ENCODE data around the gene RAMAC.
"Not testable (repeated sequence)": the region's sequence is repeated elsewhere in the genome, so short reads cannot be mapped to it uniquely, and the experiment has no call there.

RAMAC gene

DNA sequence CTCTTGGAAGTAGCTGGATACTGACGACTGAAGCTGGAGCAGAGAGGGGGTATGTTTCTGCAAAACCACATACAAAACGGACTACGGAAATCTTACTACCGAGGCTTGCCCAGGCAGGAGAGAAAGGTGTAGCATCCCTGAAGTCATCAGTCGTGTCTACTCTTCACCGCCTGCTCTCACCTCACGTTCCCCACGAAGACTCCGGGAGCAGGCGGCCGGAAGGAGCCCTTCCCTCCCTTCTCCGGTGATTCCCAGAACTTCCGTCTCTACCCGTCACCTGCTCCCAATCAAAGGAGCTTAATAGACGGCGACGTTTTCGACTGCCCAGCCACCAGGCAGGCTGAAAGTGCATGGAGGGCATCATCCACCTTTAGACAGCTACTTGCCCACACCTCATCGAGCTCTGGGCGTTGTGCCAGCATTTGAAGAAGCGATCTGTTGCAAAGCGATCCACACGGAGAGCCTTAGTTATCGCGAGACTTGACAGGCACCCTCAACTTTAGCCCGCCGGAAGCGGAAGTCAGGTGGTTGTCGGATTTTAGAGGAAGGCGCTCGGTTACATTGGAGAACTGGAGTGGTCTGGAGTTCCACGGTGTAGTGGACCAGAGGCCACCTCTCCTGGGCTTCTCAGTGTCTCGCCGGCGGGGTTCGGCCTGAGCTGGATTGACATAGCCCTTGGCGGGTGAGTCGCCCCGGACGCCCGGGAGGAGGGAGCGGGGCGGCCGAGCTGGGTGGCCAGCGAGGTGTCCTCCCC is at the start of gene RAMAC:
TSS of gene RAMAC (plus strand) at position 523 of the 754 bp plus-strand sequence. CDS start 2,809 bp downstream, outside the sequence.
- DNase-seq: peak; percentile 96

DNA sequence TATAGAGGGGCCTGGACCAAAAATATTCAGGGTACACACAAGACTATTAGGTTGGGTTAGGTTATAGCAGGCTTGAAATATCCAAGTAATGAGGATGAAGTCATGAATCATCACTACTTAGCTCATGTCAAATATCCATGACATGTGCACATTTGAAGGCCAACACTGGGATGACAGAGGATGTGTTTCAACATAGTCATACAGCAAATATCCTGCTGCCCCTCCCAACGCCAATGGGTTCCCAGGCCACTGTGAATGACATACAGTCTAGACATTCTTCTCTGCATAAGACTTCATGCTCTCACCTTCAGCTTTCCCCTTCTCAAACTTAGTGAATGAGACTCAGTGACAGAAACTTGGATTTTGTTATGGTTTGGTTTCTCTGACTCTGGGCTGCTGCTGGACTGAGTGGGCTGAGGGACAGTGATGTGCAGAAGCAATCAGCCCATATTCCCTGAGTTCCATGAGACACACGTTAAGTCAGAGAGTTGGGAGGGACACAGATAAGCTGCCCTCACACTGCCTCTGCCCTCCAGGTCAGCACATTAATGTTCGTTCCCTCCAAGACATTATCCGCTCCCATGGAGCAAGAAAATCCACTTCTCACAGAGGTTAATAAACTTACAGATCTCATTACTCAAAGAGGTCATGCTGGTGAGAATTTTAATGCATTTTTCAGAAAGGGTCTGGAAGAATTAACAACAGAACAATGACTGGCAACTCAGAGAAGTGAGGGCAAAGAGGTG is 48.9 kb upstream of the RAMAC start:
- DNase-seq: no peak

DNA sequence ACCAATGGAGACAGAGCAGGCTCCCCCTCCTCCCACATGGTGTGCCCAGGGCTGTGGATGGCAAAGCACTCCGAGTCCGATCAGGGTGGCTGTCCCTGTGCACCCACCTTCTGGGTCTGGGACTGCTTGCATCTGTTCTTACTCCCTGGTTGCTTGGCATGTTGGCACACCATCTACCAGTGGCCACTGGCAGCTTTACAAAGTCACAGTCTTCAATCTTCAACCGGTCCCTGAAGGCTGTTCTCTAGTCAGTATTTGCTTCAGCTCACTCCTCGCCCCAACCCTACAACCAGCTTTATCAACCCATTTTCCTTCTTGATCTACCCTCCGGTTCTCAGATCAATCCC is 48.3 kb upstream of the RAMAC start:
- DNase-seq: no peak

DNA sequence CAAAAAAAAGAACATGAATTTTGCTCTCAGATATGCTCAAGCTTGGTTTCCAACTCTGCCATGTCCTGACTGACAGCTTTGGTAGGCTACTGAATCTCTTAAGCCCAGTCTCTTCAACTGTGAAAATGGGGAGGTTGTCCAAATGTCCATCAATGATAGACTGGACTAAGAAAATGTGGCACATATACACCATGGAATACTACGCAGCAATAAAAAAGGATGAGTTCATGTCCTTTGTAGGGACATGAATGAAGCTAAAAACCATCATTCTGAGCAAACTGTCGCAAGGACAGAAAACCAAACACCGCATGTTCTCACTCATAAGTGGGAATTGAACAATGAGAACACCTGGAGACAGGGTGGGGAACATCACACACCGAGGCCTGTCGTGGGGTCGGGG is 46.3 kb upstream of the RAMAC start:
- DNase-seq: not testable (repeated sequence)

DNA sequence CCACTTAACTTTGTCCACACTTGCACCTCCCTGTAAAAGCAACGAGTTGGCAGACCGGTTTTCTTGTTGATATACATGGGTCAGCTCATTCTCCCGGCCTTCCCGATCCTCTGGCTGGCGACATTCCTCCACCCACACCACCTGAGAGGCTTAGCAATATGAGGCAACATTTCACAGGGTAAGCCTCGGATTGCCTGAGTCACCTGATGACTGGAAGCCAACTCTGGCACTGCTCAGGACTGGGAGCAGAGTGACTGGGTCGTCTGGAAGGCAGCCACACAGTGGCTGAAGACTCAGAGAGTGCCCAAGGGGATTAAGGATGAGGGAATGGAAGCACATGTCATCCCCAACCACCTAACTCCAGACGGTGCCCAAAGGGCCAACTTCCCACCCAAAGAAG is 43.3 kb upstream of the RAMAC start:
- DNase-seq: no peak

DNA sequence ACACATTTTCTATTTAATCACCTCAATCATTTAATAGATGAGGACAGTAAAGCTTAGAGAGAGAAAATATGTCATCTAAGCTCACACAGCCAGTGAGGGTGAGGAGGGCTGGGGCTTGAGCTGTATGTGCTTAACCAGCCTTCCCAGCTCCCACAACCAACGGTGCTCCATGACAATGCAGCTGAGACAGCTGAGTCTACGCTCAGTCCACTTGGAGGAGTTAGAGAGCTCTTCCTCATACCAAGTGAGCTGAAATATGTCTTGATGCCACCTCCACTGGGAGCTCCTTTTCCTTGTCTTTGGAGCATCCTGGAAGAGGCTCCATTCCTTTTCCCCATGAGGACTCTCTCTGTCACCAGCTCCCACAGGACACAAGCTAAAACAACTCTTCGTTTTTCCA is 42.8 kb upstream of the RAMAC start:
- DNase-seq: peak; percentile 33

DNA sequence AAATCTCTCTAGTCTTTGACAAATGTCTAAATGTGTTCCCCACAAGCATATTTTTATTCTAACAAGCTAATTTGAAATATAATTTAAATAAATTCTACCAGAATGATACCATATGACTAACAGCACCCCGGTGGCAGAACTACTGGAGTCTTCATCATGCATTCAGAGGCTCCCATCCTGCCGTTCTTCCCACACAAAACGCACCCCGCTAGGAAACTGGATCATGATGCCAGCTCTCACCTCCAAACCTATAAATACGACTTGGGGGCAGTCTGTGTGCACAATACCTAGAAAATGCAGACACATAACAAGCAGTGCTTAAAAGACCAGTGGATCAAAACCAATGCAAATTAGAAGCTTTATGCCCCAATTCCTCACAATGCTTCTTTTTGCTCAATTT is 42.0 kb upstream of the RAMAC start:
- no peak for DNase-seq

DNA sequence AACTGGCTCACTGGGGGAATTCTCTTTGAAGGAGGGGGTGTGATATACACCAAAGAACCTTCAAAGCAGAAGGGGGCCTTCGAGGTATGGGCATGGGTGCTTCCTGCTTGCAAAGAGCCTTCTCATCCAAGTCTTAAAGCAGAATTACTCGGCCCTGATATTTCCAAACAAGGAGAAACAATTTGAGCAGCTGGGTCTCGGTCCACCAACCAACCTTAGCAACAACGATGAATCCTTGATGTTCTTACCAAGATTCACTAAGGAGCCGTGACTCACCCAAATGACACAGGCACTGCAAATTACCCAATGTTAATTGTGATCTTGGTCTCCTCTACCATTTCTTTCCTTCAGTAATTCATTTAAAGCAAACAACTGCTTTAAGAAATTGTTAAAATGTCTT is 41.2 kb upstream of the RAMAC start:
- DNase-seq: no peak

DNA sequence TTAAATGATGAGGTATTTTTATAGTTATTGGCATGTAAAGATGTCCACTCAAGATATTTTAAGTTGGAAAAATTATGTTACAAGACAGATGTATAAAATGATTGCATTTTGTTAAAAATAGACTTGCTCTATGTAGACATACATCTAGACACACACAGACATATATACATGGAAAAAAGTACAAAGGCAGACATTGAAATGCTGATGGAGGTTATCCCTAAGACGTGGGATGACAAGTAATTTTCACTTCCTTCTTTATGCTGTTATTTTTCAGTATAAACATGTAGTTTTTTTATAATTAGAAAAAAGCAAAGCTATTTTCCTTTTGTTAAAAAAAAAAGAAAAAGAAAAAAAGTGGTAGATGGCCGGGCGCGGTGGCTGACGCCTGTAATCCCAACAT is 40.7 kb upstream of the RAMAC start:
- no peak for DNase-seq

DNA sequence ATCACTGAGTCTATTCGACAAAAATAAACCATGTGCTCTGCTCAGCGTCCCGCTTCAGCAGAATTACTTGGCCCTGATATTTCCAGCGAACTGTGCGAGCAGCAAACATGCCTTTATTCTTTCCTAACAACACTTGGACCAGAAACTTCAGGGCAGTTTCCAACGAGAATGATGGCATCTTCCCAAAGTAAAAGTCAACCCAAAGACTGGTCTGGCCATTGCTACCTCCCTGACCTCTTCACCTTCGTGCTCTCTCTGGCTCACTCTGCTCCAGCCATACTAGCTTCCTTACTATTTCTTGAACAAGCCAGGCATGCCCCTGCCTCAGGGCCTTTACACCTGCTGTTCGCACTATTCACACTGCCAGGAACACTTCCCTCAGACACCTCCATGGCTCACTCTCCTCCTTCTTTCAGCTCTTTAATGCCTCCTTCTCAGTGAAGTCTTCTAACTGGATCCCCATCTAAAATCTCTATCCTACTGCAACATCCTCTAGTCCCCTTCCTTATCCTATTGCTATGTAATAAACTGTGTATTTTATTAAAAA is 39.8 kb upstream of the RAMAC start:
- DNase-seq: no peak

DNA sequence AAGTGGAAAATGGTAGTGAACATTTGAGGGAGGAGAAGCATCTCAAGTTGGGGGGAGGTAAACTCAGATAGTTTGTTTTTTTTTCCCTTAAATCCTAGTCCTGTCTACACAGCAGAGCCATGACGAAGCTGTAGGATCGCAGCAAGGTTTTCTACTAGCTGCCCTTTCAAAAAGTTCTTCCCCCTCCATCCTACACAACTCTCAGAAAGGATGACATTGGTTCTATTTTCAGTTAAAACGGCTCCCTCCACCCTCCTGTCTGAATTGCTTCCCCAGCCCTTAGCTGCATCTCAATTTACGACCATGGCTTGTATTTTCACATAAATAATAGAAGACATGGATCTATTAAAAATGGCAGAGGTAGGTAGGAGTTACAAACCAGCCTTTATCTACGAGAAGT is 35.7 kb upstream of the RAMAC start:
- no peak for DNase-seq

DNA sequence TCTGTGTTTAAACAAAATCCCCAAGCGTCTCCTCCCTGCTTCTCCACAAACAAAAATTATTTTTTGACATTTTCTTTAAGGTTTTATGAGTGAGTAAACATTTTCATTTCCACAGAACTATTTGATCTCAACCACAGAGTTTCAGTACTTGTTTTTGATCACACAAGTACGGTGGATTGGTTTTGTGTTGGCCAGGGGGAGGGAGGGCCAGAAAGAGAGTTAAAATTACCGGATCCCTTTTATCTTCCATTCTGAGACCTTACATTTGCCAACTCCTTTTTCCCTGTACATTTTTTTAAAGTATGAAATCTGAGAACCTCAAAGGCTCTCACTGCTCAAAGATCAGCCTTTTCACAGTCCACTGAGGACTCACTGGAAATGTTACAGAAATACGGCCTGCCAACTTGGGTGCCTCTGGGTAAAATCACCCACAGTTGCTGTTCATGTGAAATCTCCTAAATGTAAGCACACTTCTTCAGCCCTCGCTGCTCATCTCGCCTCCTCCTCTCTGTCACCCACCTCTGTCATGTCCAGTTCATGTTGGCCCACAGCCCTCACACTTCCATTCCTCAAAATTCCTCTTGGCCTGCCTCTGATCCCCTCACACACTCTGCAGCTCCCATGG is 35.2 kb upstream of the RAMAC start:
- no peak for DNase-seq

DNA sequence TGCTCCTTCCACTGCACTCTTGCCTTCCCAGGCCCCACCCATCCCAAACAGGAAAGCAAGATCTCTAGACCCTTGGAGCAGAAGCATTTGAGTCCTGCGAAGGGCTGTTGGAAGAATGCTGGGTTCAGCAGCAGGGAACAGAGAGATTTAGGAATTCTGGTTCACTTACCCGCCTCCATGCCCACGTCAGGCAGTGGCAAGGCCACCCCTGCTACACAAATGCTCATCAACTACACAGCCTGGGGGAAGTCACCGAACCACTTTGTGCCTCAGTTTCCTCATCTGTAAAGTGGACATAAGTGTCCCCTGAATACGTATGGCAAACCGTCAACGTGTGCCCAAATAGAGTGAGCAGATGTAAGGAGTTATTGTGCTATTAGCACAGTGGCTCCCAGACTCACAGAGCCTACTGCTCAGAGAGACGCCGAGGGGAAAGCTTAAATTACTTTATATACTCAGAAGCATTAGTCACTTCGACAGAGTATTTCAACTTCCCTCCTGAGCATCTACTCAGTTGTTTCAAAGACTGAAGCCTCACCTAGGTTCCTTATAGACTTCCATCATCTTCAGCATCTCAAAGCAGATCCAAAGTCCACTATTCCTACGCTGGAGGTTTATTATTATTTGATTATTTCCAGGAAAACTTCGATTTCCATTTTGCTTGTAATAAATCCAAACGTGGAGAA is 34.4 kb upstream of the RAMAC start:
- no peak for DNase-seq

DNA sequence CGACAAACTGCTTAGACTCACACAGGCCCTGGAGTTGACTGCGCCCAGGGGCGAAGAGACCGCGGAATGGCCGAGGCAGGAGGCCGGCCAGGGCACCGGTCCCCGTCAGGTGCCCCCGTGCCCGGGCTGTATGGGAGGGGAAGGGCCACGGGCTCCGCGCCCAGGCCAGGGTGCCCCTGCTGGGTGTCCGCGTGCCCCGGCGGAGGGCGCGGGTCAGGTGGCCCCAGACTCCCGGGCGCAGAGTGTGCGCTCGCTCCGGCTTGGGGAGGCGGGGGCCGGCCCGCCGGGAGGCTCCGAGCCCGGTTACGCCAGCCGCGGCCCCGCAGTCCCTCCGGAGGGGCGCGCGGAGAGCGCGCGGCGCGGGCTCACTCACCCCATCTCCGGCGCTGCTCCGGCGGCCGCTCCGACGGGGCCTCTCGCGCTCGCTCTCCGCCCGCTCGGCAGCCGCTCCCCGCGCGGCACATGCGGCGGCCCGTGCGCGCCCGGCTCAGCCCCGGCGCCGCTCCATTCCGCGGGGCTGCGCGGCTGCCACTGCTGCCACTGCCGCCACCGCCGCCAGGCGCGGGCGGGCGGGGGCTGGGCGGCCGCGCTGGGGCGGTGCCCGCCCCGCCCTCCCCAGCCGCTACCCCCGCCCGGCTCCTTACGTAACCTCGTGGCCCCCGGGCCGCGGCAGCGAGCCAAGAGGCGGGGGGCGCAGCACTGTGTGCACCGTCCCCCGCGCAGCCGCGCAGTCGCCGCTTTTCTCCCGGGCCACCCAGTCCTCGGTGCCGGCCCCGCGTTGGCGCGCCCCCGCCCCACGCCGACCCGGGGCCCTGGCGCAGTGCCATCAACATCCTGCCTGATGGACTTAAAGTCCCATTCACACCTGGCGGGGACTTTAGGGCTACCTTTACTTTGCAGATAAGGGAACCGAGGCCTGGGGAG is 33.6 kb upstream of the RAMAC start, which contains the start of gene HOMER2:
TSS of gene HOMER2 (minus strand) at position 563 of the 924 bp plus-strand sequence. CDS start at position 378, 185 bp downstream.
- DNase-seq: no peak

DNA sequence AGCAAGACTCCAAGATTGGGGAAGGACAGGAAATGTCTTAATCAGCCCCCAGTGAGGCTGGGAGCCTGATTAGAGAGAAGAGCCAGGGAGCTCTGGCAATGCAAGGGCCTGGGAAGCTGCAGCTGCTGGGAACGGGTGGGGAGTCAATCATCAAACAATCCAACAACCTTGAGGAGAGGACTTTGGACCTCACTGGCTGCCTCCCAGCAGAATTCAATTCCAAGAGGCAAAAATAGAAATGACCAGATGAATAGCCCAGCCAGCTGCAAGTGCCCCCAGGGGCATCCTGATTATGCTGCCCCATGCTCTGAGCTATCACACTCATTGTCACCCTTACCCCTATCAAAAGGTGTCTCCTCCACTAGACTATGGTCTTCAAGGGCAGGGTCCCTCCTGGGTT is 27.4 kb upstream of the RAMAC start:
- no peak for DNase-seq

DNA sequence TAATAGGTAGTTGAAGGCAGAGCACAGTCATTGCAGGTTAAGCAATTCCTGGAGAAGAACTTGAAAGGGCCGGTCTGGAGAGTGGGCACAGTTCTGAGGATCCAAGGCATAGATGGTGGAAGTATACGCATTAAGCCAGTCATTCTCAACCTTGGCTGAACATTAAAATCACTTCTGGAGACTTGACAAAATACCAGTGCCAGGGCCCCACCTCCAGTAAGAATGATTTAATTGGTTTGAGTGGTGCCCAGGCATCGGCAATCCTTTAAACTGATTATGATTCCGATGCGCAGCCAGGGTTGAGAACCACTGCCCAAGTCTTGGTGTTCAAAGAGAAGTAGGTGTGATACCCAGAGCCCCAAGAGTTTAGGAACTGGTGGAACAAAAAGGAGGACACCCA is 26.6 kb upstream of the RAMAC start:
- DNase-seq: no peak

DNA sequence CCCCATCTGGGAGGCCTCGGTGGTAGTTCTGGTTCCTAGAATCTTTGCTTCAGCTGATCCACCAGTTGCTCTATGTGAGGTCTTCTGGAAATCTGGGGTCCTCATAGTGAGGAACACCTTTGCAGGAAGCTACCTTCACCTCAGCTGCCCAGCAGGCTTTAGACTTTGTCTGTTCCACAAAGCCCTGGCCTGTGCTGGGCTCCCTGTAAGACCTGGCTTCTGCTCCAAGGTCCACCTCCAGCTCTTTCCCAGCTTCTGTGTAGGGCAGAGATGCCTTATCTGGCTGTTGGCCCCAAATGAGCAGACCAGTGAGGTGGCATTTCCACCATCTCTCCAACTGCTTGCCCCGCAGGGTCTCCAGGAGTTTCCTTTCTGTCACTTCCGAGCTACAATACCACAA is 25.2 kb upstream of the RAMAC start:
- DNase-seq: no peak

DNA sequence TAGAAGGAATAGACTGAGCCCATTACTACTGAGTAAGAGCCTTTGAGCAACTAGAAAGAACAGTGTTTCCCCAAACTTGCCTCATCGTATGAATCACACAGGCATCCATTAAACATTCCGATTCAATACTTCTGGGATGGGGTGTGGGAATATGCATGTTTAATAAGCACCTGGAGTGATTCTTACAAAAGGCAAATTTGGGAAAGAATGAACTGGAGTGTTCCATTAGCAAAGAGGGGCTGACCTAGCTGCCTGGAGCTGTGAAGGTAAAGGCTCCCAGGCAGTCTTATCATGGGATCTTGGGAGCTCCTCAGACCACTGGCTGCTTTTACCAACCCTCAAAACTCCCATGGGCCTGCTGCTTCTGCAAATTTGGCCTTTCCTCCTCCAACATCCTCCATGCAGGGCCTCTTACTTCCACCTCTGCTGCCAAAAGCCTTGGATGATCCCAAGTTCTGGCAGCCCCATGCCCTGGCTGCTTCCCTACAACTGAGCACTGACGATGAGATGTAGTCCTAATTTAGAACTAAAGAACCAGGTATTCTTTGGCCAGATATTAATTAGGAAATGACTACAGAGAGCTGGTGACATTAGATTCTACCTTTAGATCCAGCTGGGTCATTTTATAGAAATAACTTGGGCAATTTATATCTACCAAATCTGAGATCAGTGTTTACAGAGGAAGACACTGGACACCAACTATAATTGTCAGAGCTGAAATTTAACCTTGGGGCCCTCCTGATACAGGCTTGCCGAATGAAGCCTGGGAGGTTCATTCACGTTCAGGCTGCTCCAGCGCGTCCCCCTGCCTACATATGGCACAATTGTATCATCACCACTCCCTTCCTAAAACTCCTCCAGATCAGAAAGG is 22.3 kb upstream of the RAMAC start:
- no peak for DNase-seq

DNA sequence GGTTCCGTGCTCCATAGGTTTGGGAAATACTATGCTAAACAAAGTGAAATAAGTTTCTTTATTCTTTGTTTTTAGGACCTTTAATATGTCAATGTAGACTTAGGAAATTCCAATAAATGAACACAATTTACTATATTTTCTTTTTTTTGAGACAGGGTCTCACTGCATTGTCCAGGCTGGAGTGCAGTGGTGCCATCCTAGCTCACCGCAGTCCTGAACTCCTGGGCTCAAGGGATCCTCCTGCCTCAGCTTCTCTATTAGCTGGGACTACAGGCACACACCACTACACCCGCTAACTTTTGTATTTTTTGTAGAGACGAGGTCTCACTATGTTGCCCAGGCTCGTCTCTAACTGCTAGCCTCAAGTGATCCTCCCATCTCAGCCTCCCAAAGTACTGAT is 21.1 kb upstream of the RAMAC start:
- DNase-seq: no peak

DNA sequence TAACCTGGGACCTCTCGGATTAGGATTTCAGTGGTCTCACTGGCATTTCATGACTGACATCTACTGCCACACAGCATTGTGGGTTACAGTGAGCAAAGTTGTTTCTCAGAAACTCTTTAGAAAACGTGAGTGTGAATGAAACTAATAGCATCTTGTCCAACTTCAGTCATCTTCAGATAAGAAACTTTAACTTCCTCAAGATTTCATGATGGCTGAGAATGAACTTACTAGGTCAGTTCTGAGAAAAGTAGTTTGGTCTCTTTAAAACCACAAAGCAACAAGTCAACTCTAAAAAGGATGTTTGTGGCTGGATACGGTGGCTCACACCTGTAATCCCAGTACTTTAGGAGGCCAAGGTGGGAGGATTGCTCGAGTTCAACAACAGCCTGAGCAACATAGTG is 19.3 kb upstream of the RAMAC start:
- peak; percentile 13 for DNase-seq

DNA sequence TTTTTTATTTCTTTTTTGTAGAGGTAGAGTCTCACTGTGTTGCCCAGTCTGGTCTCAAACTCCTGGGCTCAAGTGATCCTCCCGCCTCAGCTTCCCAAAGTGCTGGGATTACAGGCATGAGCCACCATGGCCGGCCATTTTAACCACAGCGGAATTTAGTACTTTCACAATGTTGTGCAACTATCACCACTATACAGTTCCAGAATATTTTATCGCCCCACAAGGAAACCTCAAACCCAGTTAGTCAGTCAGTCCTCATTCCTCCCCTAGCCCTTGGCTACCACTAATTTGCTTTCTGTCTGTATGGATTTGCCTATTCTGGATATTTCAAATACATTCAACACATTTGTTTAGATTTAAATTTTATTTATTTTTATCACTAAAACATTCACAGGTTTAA is 17.9 kb upstream of the RAMAC start:
- no peak for DNase-seq

All from OCI-M1 (cell line).